CD4-positive, alpha-beta memory T cell (primary cell): Measurements from ENCODE around the gene MTUS2. TPM values are rescaled to one million over a fixed set of nuclear protein-coding genes. Genes with fewer than 3 reads are reported as not detected.

Experiments
- CTCF ChIA-PET: fragments of 350-600 bp; sonication (Branson Sonifier 250); formaldehyde crosslinking; loops from one replicate; lab custom pipeline; 2021; ENCODE audit warnings: inconsistent platforms; ENCODE audit not compliant: partially characterized antibody; lab: Charles Lee
- POLR2A ChIA-PET: fragments of 350-600 bp; sonication (Branson Sonifier 250); formaldehyde crosslinking; loops from one replicate; lab custom pipeline; 2021; ENCODE audit not compliant: partially characterized antibody; lab: Charles Lee
- DNase-seq, 5 donors: peaks; one replicate each; pipeline versions ENCODE4 v3.0.0 to v3.0.0-alpha.2; 2020 to 2022; ENCODE audit warnings: mixed read lengths in 1 of 5
- H3K27ac ChIP-seq: one replicate; pipeline ENCODE4 v1.7.0; 2013; ENCODE audit warnings: low read depth, low read length
- H3K27me3 ChIP-seq: 2 replicates; pipeline ENCODE4 v1.7.0; 2013; ENCODE audit warnings: mild to moderate bottlenecking, low read length, moderate library complexity; ENCODE audit not compliant: insufficient read depth
- H3K36me3 ChIP-seq: 2 replicates; pipeline ENCODE4 v1.7.0; 2013; ENCODE audit warnings: mild to moderate bottlenecking, low read length, moderate library complexity; ENCODE audit not compliant: insufficient read depth
- H3K4me1 ChIP-seq: 2 replicates; pipeline ENCODE4 v1.7.0; 2013; ENCODE audit warnings: mild to moderate bottlenecking, low read length, moderate library complexity; ENCODE audit not compliant: insufficient read depth
- H3K4me3 ChIP-seq, 2 donors: one replicate each; pipeline ENCODE4 v1.7.0; 2013; ENCODE audit warnings: low read length in 2 of 2, mild to moderate bottlenecking in 1 of 2
- H3K9me3 ChIP-seq, 2 donors: one replicate each; pipeline ENCODE4 v1.7.0; 2013; ENCODE audit warnings: low read length in 2 of 2, control low read depth in 1 of 2; ENCODE audit not compliant: control insufficient read depth in 1 of 2
- H3K27ac Mint-ChIP-seq, 7 donors: one replicate each; pipeline ENCODE4 v1.8.0; 2020 to 2021; ENCODE audit warnings: mixed read lengths in 7 of 7, mild to moderate bottlenecking in 6 of 7, inconsistent platforms in 3 of 7, moderate library complexity in 3 of 7
- H3K27me3 Mint-ChIP-seq, 2 donors: one replicate each; pipeline ENCODE4 v1.8.0; 2020 to 2021; ENCODE audit warnings: mixed read lengths in 2 of 2
- H3K36me3 Mint-ChIP-seq, 2 donors: one replicate each; pipeline ENCODE4 v1.8.0; 2020 to 2021; ENCODE audit warnings: mixed read lengths in 2 of 2, inconsistent platforms in 1 of 2, mild to moderate bottlenecking in 1 of 2
- H3K4me1 Mint-ChIP-seq, 4 donors: one replicate each; pipeline ENCODE4 v1.8.0; 2020 to 2021; ENCODE audit warnings: mixed read lengths in 4 of 4, mild to moderate bottlenecking in 1 of 4
- H3K4me3 Mint-ChIP-seq, 8 donors: one replicate each; pipeline ENCODE4 v1.8.0; 2020 to 2021; ENCODE audit warnings: mixed read lengths in 8 of 8, mild to moderate bottlenecking in 7 of 8, moderate library complexity in 6 of 8, inconsistent platforms in 3 of 8
- H3K9me3 Mint-ChIP-seq, 8 donors: one replicate each; pipeline ENCODE4 v1.8.0; 2020 to 2021; ENCODE audit warnings: mixed read lengths in 8 of 8, mild to moderate bottlenecking in 5 of 8, inconsistent platforms in 3 of 8, moderate library complexity in 1 of 8
- intact Hi-C: fragments of 100-400 bp; cut with micrococcal nuclease; formaldehyde crosslinking; loops from one replicate; pipeline ENCODE4 v1.15.1; 2023
- polyA plus RNA-seq, 2 donors: library from polyadenylated mRNA; unstranded; fragments of 300-500 nt; fragmentation: Illumina TruSeq; gene quantifications; one replicate each; pipeline ENCODE4 v1.2.3, GENCODE V29; 2021
- total RNA-seq, 2 experiments: library from RNA; stranded (reverse); gene quantifications; one replicate each; pipeline ENCODE4 v1.2.3, GENCODE V29; 2021

MTUS2 gene
- total and polyA plus RNA-seq, 4 experiments from 2014 or later, result 0.12 to 1.1 (median 0.60) TPM

- Mint-ChIP-seq H3K9me3 (no peaks in the 10 kb centered on the region), H3K4me3 (no peak overlapping the region), H3K27ac (no peak overlapping the region), H3K4me1 (peaks cover 0 to 1% (median 0%) of the 10 kb centered on the region in 4 donors), H3K36me3 (no peaks in the 10 kb centered on the region), H3K27me3 (peaks cover 8 to 9% of the 10 kb centered on the region in 2 donors)
- intact Hi-C loops, result no loop called here
- H3K4me1 ChIP-seq, result no peaks in the 10 kb centered on the region
- H3K27me3 ChIP-seq, result no peaks in the 10 kb centered on the region
- ChIA-PET CTCF (no interaction called here), POLR2A (no interaction called here)
- no peak for DNase-seq
- H3K36me3 ChIP-seq, result no peaks in the 10 kb centered on the region
- H3K4me3 ChIP-seq, result no peak overlapping the region
- H3K27ac ChIP-seq, result no peak overlapping the region
- no peaks in the 10 kb centered on the region for H3K9me3 ChIP-seq
These were observed 632.9 kb downstream of the MTUS2 start for GRCh38 chr13:29452773-29453616.

- no peak for DNase-seq
- Histone ChIP-seq H3K27me3 (no peaks in the 10 kb centered on the region), H3K4me1 (no peaks in the 10 kb centered on the region), H3K27ac (no peak overlapping the region), H3K36me3 (no peaks in the 10 kb centered on the region), H3K9me3 (no peaks in the 10 kb centered on the region), H3K4me3 (no peak overlapping the region)
- Mint-ChIP-seq H3K27me3 (peaks cover 5 to 9% of the 10 kb centered on the region in 2 donors), H3K27ac (no peak overlapping the region), H3K9me3 (no peaks in the 10 kb centered on the region), H3K36me3 (no peaks in the 10 kb centered on the region), H3K4me3 (no peak overlapping the region), H3K4me1 (peaks cover 0 to 1% (median 0%) of the 10 kb centered on the region in 4 donors)
- intact Hi-C loops, result no loop called here
- ChIA-PET CTCF (no interaction called here), POLR2A (no interaction called here)
These were observed 633.5 kb downstream of the MTUS2 start for GRCh38 chr13:29453617-29454011.

- Histone ChIP-seq H3K9me3 (no peaks in the 10 kb centered on the region), H3K4me3 (no peak overlapping the region), H3K36me3 (no peaks in the 10 kb centered on the region), H3K4me1 (no peaks in the 10 kb centered on the region), H3K27me3 (no peaks in the 10 kb centered on the region), H3K27ac (no peak overlapping the region)
- no peak overlapping the region for H3K4me3 Mint-ChIP-seq
- ChIA-PET CTCF (interaction anchor here (0.8 to 1.4 kb wide), 3 partner anchors 13 to 53 kb away, joined by 3 read pairs; no protein-coding TSS in a partner anchor), POLR2A (no interaction called here)
- H3K9me3 Mint-ChIP-seq, result no peaks in the 10 kb centered on the region
- H3K36me3 Mint-ChIP-seq, result no peaks in the 10 kb centered on the region
- H3K4me1 Mint-ChIP-seq, result peaks cover 0 to 1% (median 0%) of the 10 kb centered on the region in 4 donors
- DNase-seq, result no peak
- intact Hi-C loops, result no loop called here
- no peak overlapping the region for H3K27ac Mint-ChIP-seq
- H3K27me3 Mint-ChIP-seq, result peaks cover 8 to 10% of the 10 kb centered on the region in 2 donors
These were observed 634.9 kb downstream of the MTUS2 start for GRCh38 chr13:29454931-29455481.

GRCh38 chr13:29456419-29456818 is 636.3 kb downstream of the MTUS2 start:
- Mint-ChIP-seq H3K36me3 (no peaks in the 10 kb centered on the region), H3K27ac (no peak overlapping the region), H3K9me3 (no peaks in the 10 kb centered on the region), H3K4me1 (peaks cover 0 to 1% (median 0%) of the 10 kb centered on the region in 4 donors), H3K27me3 (peaks cover 11 to 12% of the 10 kb centered on the region in 2 donors), H3K4me3 (no peak overlapping the region)
- H3K27me3 ChIP-seq, result no peaks in the 10 kb centered on the region
- no peaks in the 10 kb centered on the region for H3K4me1 ChIP-seq
- no peaks in the 10 kb centered on the region for H3K36me3 ChIP-seq
- H3K27ac ChIP-seq, result no peak overlapping the region
- intact Hi-C loops, result no loop called here
- no peaks in the 10 kb centered on the region for H3K9me3 ChIP-seq
- H3K4me3 ChIP-seq, result no peak overlapping the region
- DNase-seq, result no peak
- CTCF ChIA-PET, result no interaction called here
- POLR2A ChIA-PET, result no interaction called here

DNA sequence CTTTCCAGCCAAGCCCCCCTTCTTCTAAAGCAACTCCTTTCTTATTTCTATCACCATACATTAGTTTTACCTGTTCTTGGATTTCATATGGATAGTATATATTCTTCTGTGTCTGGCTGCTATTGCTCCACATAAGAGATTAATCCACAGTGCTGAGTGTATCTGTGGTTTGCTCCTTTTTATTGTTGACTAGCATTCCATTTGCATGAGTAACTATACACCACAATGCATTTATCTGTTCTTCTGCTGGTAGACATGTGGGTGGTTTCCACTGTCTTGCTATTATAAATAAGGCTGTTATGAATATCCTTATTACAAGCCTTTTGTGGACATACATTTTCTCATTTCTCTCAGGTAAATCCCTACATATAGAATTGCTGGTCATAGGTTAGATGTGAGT is 637.2 kb downstream of the MTUS2 start:
- no peaks in the 10 kb centered on the region for H3K36me3 Mint-ChIP-seq
- peaks cover 11 to 12% of the 10 kb centered on the region in 2 donors for H3K27me3 Mint-ChIP-seq
- H3K9me3 ChIP-seq, result no peaks in the 10 kb centered on the region
- H3K36me3 ChIP-seq, result no peaks in the 10 kb centered on the region
- no peaks in the 10 kb centered on the region for H3K9me3 Mint-ChIP-seq
- H3K4me1 ChIP-seq, result no peaks in the 10 kb centered on the region
- peaks cover 0 to 1% (median 0%) of the 10 kb centered on the region in 4 donors for H3K4me1 Mint-ChIP-seq
- no peaks in the 10 kb centered on the region for H3K27me3 ChIP-seq
- H3K27ac Mint-ChIP-seq, result no peak overlapping the region
- no peak overlapping the region for H3K4me3 Mint-ChIP-seq
- ChIA-PET CTCF (no interaction called here), POLR2A (no interaction called here)
- no peak overlapping the region for H3K27ac ChIP-seq
- no peak overlapping the region for H3K4me3 ChIP-seq
- intact Hi-C loops, result no loop called here
- no peak for DNase-seq

DNA sequence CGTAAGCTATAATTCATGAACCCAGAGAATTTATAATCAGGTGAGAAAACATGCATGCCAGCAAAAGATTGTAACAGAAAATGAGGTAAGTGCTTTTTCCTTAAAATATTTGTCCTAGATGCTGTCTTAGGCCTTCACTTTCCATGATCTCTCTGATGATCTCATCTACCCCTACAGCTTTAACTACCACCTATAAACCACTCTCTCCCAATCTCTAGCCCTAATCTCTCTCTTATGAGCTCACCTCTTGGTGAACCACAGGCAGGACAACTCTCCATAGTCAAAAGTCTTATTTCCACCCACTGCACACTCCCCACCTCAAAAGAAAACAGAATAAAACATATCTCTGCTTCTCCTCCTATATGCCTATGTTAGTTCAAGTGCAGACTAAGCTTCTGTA is 638.3 kb downstream of the MTUS2 start:
- POLR2A ChIA-PET, result no interaction called here

GRCh38 chr13:29459813-29460355 is 639.7 kb downstream of the MTUS2 start:
- no peaks in the 10 kb centered on the region for H3K36me3 ChIP-seq
- Mint-ChIP-seq H3K27ac (no peak overlapping the region), H3K4me3 (no peak overlapping the region), H3K36me3 (no peaks in the 10 kb centered on the region), H3K9me3 (no peaks in the 10 kb centered on the region), H3K27me3 (peaks cover 8 to 9% of the 10 kb centered on the region in 2 donors), H3K4me1 (peaks cover 0 to 1% (median 0%) of the 10 kb centered on the region in 4 donors)
- H3K27me3 ChIP-seq, result no peaks in the 10 kb centered on the region
- DNase-seq, result no peak
- no peak overlapping the region for H3K27ac ChIP-seq
- no peaks in the 10 kb centered on the region for H3K9me3 ChIP-seq
- H3K4me1 ChIP-seq, result no peaks in the 10 kb centered on the region
- H3K4me3 ChIP-seq, result no peak overlapping the region
- intact Hi-C loops, result no loop called here
- POLR2A ChIA-PET, result no interaction called here
- CTCF ChIA-PET, result interaction anchor here (1.1 to 2.3 kb wide), 2 partner anchors 8 to 13 kb away, joined by 5 to 6 read pairs; no protein-coding TSS in a partner anchor

More for the DNA sequence above, 638.3 kb downstream of the MTUS2 start:
- Histone ChIP-seq H3K9me3 (no peaks in the 10 kb centered on the region), H3K27me3 (no peaks in the 10 kb centered on the region), H3K4me1 (no peaks in the 10 kb centered on the region), H3K4me3 (no peak overlapping the region), H3K36me3 (no peaks in the 10 kb centered on the region), H3K27ac (no peak overlapping the region)
- peaks cover 9 to 11% of the 10 kb centered on the region in 2 donors for H3K27me3 Mint-ChIP-seq
- no peak for DNase-seq
- no peak overlapping the region for H3K27ac Mint-ChIP-seq
- H3K9me3 Mint-ChIP-seq, result no peaks in the 10 kb centered on the region
- intact Hi-C loops, result no loop called here
- peaks cover 0 to 1% (median 0%) of the 10 kb centered on the region in 4 donors for H3K4me1 Mint-ChIP-seq
- CTCF ChIA-PET, result no interaction called here
- H3K36me3 Mint-ChIP-seq, result no peaks in the 10 kb centered on the region
- no peak overlapping the region for H3K4me3 Mint-ChIP-seq
